ENCODE data around the gene TEX44. TPM values are rescaled to one million over a fixed set of nuclear protein-coding genes. Genes with fewer than 3 reads are reported as not detected.

The TEX44 gene
- total RNA-seq, result not detected in 2 replicates

DNA sequence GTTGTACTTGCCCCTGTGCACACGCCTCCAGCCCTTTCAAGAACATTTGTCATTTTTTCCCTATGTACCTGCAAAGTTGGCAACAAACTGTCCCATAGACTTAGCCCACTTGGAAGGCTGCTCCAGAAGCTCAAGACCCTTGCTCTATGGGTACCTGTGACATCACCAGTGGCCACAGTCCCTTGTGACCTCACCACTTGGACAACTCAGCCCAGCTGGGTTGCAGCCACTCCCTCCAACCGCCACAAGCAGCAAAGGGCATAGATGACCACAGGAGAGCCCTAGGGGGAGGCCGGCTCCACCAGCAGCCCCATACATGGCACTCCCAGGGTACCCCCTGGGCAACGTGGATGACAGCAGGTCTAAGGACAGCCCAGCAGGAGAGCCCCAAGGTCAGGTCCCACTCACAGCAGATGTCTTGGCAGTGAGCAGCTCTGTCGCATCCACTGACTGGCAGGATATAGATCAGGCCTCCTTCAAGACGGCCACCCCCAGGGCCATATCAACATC, at the start of gene TEX44:
TSS of gene TEX44 (plus strand) at position 229 of the 510 bp plus-strand sequence. CDS start at position 317, 88 bp downstream.
- Histone ChIP-seq H3K36me3 (ENCODE audit: control insufficient read depth, insufficient read depth, low read length) (no peaks in the 10 kb centered on the region), H3K27me3 (ENCODE audit: control insufficient read depth, insufficient read depth, low read length) (peaks cover 2% of the 10 kb centered on the region), H3K4me3 (ENCODE audit: low read depth, low read length) (no peak within 1 kb of the TSS)
- FAIRE-seq, result no peak
- DNase-seq (ENCODE audit: low read depth), result no peak
- TF ChIP-seq, protein P1, sequence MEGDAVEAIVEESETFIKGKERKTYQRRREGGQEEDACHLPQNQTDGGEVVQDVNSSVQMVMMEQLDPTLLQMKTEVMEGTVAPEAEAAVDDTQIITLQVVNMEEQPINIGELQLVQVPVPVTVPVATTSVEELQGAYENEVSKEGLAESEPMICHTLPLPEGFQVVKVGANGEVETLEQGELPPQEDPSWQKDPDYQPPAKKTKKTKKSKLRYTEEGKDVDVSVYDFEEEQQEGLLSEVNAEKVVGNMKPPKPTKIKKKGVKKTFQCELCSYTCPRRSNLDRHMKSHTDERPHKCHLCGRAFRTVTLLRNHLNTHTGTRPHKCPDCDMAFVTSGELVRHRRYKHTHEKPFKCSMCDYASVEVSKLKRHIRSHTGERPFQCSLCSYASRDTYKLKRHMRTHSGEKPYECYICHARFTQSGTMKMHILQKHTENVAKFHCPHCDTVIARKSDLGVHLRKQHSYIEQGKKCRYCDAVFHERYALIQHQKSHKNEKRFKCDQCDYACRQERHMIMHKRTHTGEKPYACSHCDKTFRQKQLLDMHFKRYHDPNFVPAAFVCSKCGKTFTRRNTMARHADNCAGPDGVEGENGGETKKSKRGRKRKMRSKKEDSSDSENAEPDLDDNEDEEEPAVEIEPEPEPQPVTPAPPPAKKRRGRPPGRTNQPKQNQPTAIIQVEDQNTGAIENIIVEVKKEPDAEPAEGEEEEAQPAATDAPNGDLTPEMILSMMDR (IDR thresholded peaks at IDR 0.05; ENCODE audit: insufficient read depth, low read length, severe bottlenecking), result no peak

DNA sequence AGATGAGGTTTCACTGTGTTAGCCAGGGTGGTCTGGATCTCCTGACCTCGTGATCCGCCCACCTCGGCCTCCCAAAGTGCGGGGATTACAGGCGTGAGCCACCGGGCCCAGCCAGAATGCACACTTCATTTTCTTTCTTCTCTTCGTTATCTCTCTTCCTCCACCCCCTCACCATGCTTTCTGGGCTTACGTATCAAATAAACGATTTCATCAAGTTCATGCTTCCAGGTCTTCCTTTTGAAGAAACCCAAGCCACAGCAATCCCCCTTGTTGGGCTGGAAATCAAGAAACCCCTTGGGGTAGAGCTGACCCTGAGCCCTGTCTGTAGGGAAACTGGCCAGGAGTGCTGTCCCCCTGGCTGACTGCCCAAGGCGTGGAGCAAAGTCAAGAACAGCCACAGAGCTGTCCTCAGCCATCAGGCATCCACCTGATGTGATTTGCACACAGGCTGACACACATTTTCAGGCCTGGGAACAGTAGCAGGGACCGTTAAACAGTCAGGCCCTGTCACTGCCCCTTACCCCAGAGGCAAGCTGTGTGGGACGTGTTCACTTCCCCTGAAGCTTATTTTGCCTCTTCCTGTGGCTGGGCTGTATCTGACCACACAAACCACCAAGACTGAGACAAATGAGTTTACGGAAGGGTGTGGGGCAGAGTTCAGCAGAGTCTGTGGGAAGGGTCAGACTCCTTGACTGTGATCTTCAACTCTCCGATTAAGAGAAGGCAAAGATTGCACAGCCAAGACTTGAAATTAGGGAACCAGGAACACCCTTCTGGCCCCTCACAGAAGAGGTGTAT, 47.4 kb upstream of the TEX44 start:
- Histone ChIP-seq H3K4me3 (ENCODE audit: low read depth, low read length) (no peak overlapping the region), H3K27me3 (ENCODE audit: control insufficient read depth, insufficient read depth, low read length) (no peaks in the 10 kb centered on the region), H3K36me3 (ENCODE audit: control insufficient read depth, insufficient read depth, low read length) (no peaks in the 10 kb centered on the region)
- FAIRE-seq (no peak), DNase-seq (ENCODE audit: low read depth) (no peak)
- TF ChIP-seq, protein P1 (IDR thresholded peaks at IDR 0.05; ENCODE audit: insufficient read depth, low read length, severe bottlenecking), result no peak

DNA sequence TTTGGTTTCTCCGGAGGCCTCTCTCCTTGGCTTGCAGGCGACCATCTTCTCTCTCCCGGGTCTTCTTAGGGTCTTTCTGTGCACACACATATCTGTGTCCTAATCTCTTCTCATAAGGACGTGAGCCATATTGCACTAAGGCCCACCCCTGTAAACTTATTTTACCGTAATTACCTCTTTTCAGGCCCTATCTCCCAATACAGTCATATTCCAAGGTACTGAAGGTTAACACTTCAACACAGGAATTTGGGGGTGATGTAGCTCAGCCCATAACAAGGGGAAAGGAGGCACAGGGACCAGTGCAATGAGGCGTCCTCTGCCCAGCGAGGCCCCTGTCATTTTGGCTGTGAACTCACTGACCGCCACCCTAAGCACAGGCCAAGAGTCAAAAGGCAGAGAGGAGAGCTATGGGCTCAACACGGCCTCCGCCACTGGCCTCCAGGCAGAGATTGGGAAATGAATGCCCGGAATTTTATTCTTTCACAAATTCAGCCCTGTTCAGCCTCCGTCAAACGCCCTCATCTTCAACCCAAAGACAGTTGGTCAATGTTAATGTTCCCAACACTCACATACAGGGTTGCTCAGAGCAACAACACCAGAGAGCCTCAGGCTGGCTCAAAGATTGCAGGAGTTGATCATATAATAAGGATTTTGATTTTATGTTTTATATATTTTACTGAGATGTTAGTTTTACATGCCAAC, 46.5 kb upstream of the TEX44 start:
- Histone ChIP-seq H3K4me3 (ENCODE audit: low read depth, low read length) (no peak overlapping the region), H3K36me3 (ENCODE audit: control insufficient read depth, insufficient read depth, low read length) (no peaks in the 10 kb centered on the region), H3K27me3 (ENCODE audit: control insufficient read depth, insufficient read depth, low read length) (no peaks in the 10 kb centered on the region)
- DNase-seq (ENCODE audit: low read depth) (no peak), FAIRE-seq (no peak)
- TF ChIP-seq, protein P1 (IDR thresholded peaks at IDR 0.05; ENCODE audit: insufficient read depth, low read length, severe bottlenecking), result no peak

DNA sequence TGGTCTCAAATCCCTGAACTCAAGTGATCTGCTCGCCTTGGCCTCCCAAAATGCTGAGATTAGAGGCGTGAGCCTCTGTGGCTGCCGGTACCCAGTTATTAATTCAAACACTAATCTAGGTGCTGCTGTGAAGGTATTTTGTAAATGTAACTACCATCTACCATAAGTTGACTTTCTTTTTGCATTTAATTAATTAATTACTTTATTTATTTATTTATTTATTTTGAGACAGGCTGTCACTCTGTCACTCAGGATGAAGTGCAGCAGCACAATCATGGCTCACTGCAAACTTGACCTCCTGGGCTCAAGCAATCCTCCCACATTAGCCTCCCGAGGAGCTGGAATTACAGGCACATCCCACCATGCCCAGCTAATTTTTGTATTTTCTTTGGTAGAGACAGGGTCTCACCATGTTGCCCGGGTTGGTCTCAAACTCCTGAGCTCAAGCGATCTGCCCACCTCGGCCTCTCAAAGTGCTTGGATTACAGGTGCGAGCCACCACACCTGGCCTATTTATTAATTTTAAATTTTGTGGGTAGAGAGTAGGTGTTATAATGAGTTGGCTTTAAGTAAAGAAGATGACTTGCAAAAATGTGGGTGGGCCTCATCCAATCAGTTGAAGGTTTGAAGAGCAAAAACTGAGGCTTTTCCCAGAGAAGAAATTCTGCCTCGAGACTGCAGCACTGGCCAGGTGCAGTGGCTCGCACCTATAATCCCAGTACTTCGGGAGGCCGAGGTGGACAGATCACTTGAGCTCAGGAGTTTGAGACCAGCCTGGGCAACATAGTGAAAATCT, 45.2 kb upstream of the TEX44 start:
- Histone ChIP-seq H3K27me3 (ENCODE audit: control insufficient read depth, insufficient read depth, low read length) (no peaks in the 10 kb centered on the region), H3K4me3 (ENCODE audit: low read depth, low read length) (no peak overlapping the region), H3K36me3 (ENCODE audit: control insufficient read depth, insufficient read depth, low read length) (no peaks in the 10 kb centered on the region)
- TF ChIP-seq, protein P1 (IDR thresholded peaks at IDR 0.05; ENCODE audit: insufficient read depth, low read length, severe bottlenecking), result no peak
- DNase-seq (ENCODE audit: low read depth) (no peak), FAIRE-seq (no peak)

DNA sequence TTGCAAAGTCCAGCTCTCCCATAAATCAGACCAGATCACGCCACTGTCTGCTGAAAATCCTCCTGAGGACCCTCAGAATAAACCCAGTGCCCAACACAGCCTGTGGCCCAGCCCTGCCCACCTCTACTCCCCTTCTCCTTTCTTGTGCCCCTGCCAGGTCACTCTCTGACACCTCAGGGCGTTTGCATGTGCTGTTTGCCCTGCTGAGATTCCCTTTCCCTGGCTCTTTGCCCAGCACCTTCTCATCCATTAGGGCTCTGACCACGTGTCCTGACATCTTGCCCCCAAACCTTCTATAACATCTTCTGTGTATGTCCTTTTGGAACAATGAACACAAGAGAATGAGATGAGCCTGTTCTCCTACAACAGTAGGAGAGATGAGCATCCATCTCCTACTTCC, 43.9 kb upstream of the TEX44 start:
- no peaks in the 10 kb centered on the region for H3K36me3 ChIP-seq (ENCODE audit: control insufficient read depth, insufficient read depth, low read length)
- TF ChIP-seq, protein P1 (IDR thresholded peaks at IDR 0.05; ENCODE audit: insufficient read depth, low read length, severe bottlenecking), result no peak
- no peak overlapping the region for H3K4me3 ChIP-seq (ENCODE audit: low read depth, low read length)
- no peaks in the 10 kb centered on the region for H3K27me3 ChIP-seq (ENCODE audit: control insufficient read depth, insufficient read depth, low read length)
- no peak for FAIRE-seq
- no peak for DNase-seq (ENCODE audit: low read depth)
